ENCODE measurements around the gene DSCAM.

The DSCAM gene

GRCh38 chr21:40152476-40152875, 694.5 kb downstream of the DSCAM start:
- DNase-seq (ENCODE audit: low read depth in 2 of 3, low spot score in 1 of 3), result no peak

- DNase-seq (ENCODE audit: low read depth in 2 of 3, low spot score in 1 of 3), result no peak
These were observed 695.3 kb downstream of the DSCAM start for GRCh38 chr21:40151611-40152010.

- no peak for DNase-seq (ENCODE audit: low read depth in 2 of 3, low spot score in 1 of 3)
These were observed 700.6 kb downstream of the DSCAM start for GRCh38 chr21:40146216-40146837.

- DNase-seq (ENCODE audit: low read depth in 2 of 3, low spot score in 1 of 3), result peak; percentile 15 to 45 (median 35)
These were observed 703.0 kb downstream of the DSCAM start for GRCh38 chr21:40143822-40144525.

- no peak for DNase-seq (ENCODE audit: low read depth in 2 of 3, low spot score in 1 of 3)
These were observed 705.3 kb downstream of the DSCAM start for GRCh38 chr21:40141621-40142020.

- no peak for DNase-seq (ENCODE audit: low read depth in 2 of 3, low spot score in 1 of 3)
These were observed 706.3 kb downstream of the DSCAM start for GRCh38 chr21:40140675-40141074.

GRCh38 chr21:40139636-40140035, 707.3 kb downstream of the DSCAM start:
- no peak for DNase-seq (ENCODE audit: low read depth in 2 of 3, low spot score in 1 of 3)

- no peak for DNase-seq (ENCODE audit: low read depth in 2 of 3, low spot score in 1 of 3)
These were observed 710.4 kb downstream of the DSCAM start for GRCh38 chr21:40136571-40136970.

- DNase-seq (ENCODE audit: low read depth in 2 of 3, low spot score in 1 of 3), result no peak
These were observed 712.0 kb downstream of the DSCAM start for GRCh38 chr21:40134731-40135492.

- DNase-seq (ENCODE audit: low read depth in 2 of 3, low spot score in 1 of 3), result no peak
These were observed 716.5 kb downstream of the DSCAM start for GRCh38 chr21:40130476-40130875.

GRCh38 chr21:40129809-40130208, 717.1 kb downstream of the DSCAM start:
- no peak for DNase-seq (ENCODE audit: low read depth in 2 of 3, low spot score in 1 of 3)

GRCh38 chr21:40128891-40129290, 718.1 kb downstream of the DSCAM start:
- no peak for DNase-seq (ENCODE audit: low read depth in 2 of 3, low spot score in 1 of 3)

GRCh38 chr21:40120940-40121575, 725.9 kb downstream of the DSCAM start:
- no peak for DNase-seq (ENCODE audit: low read depth in 2 of 3, low spot score in 1 of 3)

GRCh38 chr21:40118527-40118926, 728.4 kb downstream of the DSCAM start:
- DNase-seq (ENCODE audit: low read depth in 2 of 3, low spot score in 1 of 3), result no peak

GRCh38 chr21:40117236-40117635, 729.7 kb downstream of the DSCAM start:
- DNase-seq (ENCODE audit: low read depth in 2 of 3, low spot score in 1 of 3), result no peak

- no peak for DNase-seq (ENCODE audit: low read depth in 2 of 3, low spot score in 1 of 3)
These were observed 731.2 kb downstream of the DSCAM start for GRCh38 chr21:40115775-40116174.

- no peak for DNase-seq (ENCODE audit: low read depth in 2 of 3, low spot score in 1 of 3)
These were observed 744.3 kb downstream of the DSCAM start for GRCh38 chr21:40102682-40103081.

GRCh38 chr21:40099809-40100208, 747.1 kb downstream of the DSCAM start:
- no peak for DNase-seq (ENCODE audit: low read depth in 2 of 3, low spot score in 1 of 3)

- DNase-seq (ENCODE audit: low read depth in 2 of 3, low spot score in 1 of 3), result no peak
These were observed 751.5 kb downstream of the DSCAM start for GRCh38 chr21:40095477-40095876.

GRCh38 chr21:40080385-40080784, 766.6 kb downstream of the DSCAM start:
- DNase-seq (ENCODE audit: low read depth in 2 of 3, low spot score in 1 of 3), result no peak

GRCh38 chr21:40074710-40075109, 772.2 kb downstream of the DSCAM start:
- DNase-seq (ENCODE audit: low read depth in 2 of 3, low spot score in 1 of 3), result no peak

- DNase-seq (ENCODE audit: low read depth in 2 of 3, low spot score in 1 of 3), result no peak
These were observed 772.8 kb downstream of the DSCAM start for GRCh38 chr21:40074198-40074597.

Measured in stimulated activated CD4-positive, alpha-beta T cell treated with anti-CD3 and anti-CD28 coated beads, Interleukin-12 subunit alpha, Interleukin-12 subunit beta, amount 100 ng/mL, for 48 hours (primary cell).